Stimulated activated CD8-positive, alpha-beta memory T cell treated with anti-CD3 and anti-CD28 coated beads, Interleukin-7, amount 100 ng/mL, for 1 hour (primary cell): ENCODE results near the gene AEBP1.

Experiments
- DNase-seq, 2 donors: peaks; one replicate each; pipeline ENCODE4 v3.0.0-alpha.2; 2020; ENCODE audit warnings: low read depth in 2 of 2

The AEBP1 gene

GRCh38 chr7:44066494-44067063 is 37.6 kb upstream of the AEBP1 start:
- no peak for DNase-seq

GRCh38 chr7:44067064-44067951 is 36.8 kb upstream of the AEBP1 start:
- no peak for DNase-seq

- no peak for DNase-seq
These were observed 36.1 kb upstream of the AEBP1 start for GRCh38 chr7:44068054-44068453.

- DNase-seq: no peak
These were observed 32.3 kb upstream of the AEBP1 start for GRCh38 chr7:44071726-44072363.

GRCh38 chr7:44072364-44073231 is 31.5 kb upstream of the AEBP1 start:
- no peak for DNase-seq

- DNase-seq: peak; percentile 18 to 49
These were observed 30.3 kb upstream of the AEBP1 start for GRCh38 chr7:44073664-44074348.

- no peak for DNase-seq
These were observed 29.8 kb upstream of the AEBP1 start for GRCh38 chr7:44074349-44074695.

GRCh38 chr7:44075296-44076075 is 28.7 kb upstream of the AEBP1 start:
- no peak for DNase-seq

GRCh38 chr7:44076101-44076895 is 27.8 kb upstream of the AEBP1 start:
- no peak for DNase-seq

GRCh38 chr7:44077061-44077460 is 27.1 kb upstream of the AEBP1 start:
- DNase-seq: no peak

GRCh38 chr7:44077681-44078091 is 26.5 kb upstream of the AEBP1 start:
- no peak for DNase-seq

- no peak for DNase-seq
These were observed 25.6 kb upstream of the AEBP1 start for GRCh38 chr7:44078521-44078920.

- no peak for DNase-seq
These were observed 24.7 kb upstream of the AEBP1 start for GRCh38 chr7:44079331-44080021.

GRCh38 chr7:44080118-44080517 is 24.0 kb upstream of the AEBP1 start:
- no peak for DNase-seq

GRCh38 chr7:44080686-44081265 is 23.4 kb upstream of the AEBP1 start:
- no peak for DNase-seq

GRCh38 chr7:44081266-44081748 is 22.8 kb upstream of the AEBP1 start:
- DNase-seq: no peak

- DNase-seq: peak; percentile 93 to 94
These were observed 21.5 kb upstream of the AEBP1 start for GRCh38 chr7:44082541-44083207.

GRCh38 chr7:44083796-44084195 is 20.3 kb upstream of the AEBP1 start:
- no peak for DNase-seq
